ENCODE measurements around the gene FRMD8.

Gene FRMD8

DNA sequence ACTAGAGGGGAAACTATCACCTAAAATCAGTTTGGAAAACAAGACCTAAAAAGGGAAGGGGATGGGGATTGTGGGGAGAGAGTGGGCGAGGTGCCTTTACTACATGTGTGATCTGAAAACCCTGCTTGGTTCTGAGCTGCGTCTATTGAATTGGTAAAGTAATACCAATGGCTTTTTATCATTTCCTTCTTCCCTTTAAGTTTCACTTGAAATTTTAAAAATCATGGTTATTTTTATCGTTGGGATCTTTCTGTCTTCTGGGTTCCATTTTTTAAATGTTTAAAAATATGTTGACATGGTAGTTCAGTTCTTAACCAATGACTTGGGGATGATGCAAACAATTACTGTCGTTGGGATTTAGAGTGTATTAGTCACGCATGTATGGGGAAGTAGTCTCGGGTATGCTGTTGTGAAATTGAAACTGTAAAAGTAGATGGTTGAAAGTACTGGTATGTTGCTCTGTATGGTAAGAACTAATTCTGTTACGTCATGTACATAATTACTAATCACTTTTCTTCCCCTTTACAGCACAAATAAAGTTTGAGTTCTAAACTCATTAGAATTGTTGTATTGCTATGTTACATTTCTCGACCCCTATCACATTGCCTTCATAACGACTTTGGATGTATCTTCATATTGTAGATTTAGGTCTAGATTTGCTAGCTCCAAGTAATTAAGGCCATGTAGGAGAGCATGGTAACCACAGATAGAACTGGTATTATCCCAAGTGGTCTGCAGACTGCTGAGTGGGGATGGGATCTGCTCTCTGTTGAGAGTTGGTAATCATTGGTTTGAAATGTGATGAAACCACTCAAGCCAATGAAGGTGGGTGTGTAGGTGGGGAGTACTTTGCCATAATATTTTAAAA is 39.8 kb downstream of the FRMD8 start:
- peak; percentile 51 to 52 for ATAC-seq

DNA sequence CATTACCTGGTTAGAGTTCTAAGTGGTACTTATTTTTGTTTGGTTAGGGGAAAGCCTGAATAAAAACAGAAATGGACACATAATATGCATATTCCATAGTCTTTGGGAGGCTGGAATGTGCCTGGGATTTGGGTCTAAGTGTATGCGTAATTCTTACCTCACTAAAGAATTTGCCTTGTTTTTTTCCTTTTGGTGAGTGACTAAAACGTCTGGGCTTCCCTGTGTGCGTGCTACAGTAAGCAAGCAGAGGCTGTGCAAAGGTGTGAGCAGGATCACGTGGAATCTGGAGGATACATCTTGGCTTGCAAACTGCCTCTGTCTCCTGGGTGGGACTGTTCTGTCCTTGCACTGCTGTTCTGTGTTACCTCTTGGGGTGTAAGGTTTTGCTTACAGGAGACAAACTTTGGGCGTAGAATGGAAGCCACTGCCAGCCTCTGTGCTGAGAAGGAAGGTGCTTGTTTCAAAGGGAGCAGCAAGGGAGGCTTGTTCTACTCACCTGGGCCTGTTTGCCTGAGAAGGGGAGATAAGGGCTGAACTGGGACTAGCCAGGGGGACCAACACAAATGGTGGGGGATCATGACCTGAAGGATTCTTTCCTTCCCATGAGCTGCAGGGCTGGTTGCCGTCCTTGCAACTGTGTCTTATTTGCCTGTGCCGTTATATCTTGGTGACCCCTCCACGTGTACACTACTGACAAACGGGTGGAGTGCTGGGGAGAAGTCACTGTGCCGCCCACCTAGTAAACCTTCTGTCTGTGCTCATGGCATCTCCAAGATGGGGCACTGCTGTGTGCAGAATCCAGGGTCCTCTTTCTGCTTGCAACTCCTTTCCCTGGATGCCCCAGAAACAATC is 40.6 kb downstream of the FRMD8 start:
- no peak for ATAC-seq

DNA sequence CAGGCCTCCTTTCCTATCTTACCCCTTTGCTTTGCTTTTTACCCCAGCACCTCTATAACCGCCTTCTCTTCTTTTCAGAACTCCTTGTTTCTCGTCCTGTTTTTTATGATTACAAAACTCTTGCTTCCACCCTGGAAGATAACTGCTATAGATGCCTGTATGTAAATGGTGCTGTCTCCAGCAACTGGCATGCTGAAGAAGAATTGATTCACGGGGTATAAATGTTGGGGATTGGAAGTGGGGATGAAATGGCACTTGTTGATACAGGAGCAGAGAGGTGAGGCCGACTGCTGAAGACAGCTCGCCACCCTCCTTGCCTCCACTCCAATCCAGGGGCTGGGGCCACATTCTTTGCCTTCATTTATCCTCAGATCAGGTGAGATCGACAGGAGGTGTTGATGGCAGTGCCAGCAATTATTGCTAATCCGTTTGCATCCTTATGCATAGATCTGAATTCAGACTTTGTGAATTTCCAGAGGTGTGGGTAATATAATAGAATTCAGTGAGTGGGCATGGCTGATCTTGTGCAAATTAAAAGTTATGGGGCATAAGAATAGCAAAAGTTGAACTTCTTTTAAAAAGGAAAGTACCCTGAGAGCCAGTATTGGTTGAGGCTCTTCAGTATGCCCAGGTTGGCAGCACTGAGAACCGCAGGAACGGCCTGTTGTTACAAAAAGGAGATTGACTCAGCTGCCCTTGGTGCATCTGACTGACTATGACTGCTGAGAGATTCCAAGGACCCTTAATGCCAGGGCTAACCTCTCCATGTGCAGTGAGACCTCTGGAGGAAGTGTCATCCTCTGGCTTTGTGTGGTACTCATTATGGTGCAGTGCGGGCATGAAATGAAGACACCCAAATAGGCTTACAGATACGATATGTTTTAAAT is 41.5 kb downstream of the FRMD8 start:
- peak in 1 of 2 donors; percentile 3 for ATAC-seq

DNA sequence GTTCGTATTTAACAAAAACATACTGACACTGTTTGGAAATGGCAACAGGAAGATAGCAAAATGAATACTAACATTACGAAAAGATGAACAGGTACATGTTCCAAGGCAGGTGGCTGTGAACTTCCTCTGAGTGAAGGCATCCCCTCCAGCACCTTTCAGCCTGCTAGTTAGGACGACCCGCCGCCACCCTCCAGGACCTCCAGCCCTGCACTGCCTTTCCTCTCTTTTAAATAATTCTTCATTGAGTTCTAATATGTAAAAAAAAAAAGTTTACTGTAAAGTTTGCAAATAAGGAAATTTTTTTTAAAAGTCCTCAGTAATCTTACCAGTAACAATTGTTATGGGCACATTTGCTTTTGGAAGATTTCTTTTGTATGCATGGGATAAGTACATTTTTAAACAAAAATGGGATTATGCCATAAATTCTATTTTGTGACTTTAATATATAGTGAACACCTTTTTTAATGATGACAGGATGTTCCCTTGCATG is 42.2 kb downstream of the FRMD8 start:
- no peak for ATAC-seq

DNA sequence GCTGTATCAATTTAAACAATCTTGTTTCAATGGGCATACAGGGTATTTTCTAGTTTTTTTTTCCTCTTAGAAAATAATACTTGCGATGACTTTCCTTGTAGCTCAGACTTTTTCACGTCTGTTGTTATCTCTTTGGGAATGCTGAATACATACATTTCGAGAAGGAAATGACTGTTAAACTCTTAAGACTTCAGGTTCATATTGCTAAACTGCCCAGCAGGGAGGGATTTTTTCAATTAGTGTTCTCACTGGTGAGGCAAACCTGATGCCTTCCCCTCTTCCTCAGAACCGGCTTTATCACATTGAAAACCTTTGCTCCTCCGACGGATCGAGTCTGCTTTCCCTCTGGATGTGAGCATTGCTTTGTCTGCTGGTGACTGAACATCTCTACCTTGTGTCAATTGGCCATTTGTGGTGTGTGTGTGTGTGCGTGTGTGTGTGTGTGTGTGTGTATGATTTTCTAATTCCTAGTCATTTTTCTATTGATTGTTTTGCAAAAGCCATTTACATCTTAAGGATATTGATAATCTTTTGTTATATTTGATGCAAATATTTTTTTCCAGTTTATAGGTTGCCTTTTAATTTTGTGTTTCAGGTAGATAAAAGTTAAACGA is 42.7 kb downstream of the FRMD8 start:
- no peak for ATAC-seq

DNA sequence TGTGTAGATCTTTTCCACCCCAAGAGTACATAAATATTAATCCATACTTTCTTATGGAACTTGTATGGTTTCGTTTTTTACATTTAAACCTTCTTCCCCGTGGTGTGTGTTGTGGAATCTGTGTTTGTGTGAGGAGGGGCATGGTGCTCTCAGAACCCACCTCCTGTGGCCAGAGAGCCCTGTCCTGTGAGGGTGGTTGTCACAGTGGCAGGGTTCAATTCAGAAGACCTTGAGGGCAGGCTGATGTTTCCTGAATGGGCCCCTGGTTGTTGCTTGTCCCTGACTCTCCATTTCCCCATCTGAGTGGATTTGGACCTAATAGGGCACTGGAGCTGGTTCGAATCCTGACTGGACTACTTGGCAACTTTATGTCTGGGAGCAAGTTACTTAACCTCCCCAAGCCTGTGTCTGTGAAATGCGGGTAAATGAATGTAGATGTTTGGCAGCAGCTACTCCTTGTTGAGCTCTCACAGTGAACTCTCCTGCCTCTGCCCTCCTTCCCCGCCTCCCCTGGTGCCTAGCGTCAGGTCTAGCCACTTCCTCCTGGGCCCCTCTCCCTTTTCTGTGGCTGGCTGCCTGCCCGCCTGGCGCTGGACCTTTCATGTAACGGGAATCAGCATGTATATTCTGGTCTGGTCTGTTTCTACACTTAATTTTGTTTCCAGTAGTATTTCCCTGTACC is 43.4 kb downstream of the FRMD8 start:
- no peak for ATAC-seq

DNA sequence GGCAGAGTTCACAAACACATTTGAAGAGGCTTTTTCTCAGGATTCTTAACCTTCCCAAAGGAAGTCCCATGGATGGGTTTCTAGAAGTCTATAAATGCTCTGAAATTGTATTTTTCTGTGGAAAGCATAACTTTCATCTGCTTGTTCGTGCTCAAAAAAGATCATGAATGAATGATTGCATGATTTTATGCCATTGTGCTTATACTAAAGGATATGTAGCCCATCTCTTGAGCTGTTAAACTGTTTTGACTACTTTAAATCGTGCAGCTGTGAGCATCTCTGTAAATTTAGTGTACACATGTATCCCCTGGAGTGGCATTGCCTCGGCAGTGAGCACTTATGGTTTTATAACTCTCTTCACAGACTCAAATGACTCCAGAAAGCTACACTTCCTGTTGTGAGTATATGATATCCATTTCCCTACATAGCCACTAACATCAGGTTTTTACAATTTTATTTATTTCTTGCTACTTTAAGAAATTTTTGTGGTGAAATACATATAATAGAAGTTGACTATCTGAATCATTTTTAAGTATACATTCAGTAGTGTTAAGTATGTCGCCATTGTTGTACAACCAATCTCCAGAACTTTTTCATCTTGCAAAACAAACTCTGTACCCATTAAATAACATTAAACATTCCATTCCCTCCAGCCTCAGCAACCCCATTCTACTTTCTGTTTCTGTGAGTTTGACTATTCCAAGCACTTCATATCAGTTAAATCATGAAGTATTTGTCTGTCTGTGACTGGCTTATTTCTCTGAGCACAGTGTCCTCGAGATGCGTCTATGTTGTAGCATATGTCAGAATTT is 44.2 kb downstream of the FRMD8 start:
- no peak for ATAC-seq

DNA sequence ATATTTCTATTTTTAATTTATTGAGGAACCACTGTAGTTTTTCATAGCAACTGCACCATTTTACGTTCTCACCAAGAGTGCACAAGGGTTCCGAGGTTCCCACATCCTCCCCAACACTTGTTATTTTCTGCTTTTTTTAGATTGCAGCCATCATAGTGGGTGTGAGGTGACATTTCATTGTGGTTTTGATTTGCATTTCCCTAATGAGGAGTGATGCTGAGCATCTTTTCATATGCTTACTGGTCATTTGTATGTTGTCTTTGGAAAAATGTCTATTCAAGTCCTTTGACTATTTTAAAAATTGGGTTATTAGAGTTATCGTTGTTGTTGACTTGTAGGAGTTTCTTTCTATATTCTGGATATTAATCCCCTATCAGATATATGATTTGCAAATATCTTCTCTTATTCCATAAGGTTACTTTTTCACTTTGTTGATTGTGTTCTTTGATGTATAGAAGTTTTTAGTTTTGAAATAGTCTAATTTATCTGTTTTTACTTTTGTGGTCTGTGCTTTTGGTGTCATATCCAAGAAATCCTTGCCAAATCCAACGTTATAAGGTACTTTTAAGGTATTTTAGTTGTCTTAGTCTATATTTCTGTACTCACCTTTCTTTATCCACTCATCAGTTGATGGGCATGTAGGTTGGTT is 45.1 kb downstream of the FRMD8 start:
- peak; percentile 22 for ATAC-seq

DNA sequence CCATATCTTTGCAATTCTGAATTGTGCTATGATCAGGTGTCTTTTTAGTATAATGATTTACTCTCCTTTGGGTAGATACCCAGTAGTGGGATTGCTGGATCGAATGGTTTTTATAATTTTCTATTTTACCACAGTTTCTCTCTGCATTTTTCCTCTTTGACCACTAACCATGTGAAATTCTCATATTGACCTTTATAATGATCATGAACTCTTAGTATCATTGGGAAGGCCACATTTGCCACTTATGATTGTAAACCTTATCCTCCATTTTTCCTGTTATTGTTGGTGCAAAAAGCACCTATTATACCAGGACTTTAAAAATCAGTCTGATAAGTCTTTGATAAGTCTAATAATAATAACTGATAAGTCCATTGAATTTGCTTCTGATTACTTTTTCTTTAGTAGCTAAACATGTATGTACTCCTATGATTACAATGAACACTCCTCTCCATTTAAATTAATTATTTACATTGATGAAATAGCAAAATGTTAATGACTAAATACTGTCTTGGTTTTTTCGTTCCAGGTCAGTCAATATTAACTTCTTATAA is 45.7 kb downstream of the FRMD8 start:
- no peak for ATAC-seq

DNA sequence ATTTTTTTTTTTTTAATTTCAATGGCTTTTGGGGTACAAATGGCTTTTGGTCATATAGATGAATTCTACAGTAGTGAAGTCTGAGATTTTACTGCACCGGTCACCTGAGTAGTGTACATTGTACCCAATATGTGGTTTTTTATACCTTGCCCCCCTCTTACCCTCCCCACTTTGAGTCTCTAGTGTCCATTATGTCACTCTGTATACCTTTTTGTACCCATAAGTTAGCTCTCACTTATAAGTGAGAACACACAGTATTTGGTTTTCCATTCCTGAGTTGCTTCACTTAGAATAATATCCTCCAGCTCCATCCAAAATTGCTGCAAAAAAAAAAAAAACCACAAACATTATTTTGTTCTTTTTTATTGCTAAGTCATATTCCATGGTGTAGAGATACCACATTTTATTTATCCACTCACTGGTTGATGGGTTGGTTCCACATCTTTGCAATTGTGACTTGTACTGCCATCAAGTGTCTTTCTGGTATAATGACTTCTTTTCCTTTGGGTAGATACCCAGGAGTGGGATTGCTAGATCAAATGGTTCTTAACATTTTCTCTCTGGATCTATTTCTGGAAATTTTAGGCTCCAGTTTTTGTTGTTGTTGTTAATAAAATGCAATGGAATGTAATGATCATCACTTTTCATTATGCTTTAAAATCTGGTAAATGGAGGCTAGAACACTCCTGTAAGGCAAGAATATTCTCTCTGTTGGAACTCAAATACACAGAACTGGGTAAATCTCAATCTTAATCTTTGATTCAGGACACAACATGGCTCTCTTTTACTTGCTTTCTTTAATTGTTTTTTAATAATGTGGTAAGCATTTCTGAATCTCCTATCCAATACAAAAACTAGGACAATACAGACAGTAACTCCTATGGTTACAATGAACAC is 46.5 kb downstream of the FRMD8 start:
- ATAC-seq, result peak in 1 of 2 donors; percentile 30

DNA sequence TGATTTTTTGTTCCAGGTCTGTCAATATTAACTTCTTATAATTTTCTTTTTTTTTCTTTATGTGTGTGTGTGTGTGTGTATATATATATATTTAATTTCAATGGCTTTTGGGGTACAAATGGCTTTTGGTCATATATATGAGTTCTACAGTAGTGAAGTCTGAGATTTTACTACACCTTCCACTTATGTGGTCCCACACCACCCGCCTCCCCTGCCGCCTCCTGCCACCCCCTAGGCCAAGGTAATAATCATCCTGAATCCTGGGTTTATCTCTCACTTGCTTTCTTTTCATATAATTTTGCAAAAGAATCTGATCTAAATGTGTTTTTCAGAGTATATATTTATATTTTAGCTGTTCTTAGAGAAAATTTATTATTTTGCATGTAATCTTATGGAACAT is 47.2 kb downstream of the FRMD8 start:
- ATAC-seq, result no peak

DNA sequence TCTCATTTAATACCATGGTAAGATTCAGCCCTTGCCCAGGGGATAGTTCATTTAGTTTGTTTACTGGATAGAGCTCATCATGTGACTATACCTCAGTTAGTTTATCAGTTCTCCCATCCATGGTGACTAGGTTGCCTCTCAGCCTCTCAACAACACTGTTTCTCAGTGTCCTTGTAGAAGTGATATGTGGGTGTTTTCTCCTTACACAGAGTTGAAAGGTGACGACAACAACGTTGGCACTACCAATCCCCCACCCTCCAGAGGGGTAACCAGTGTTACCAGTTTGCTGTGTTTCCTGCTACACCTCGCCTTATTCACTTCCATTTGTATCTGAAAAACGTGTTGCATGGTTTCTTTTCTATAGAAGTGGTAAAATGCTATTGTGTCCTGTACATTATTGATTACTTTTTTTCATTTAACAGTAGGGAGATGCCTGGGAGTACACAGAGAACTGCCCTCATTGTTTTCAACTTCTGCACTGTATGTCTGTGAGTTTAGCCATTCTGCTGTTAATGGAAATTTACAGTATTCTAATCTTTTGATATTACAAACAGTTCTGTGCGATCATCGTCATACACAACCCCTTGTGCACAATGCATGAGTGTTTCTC is 47.7 kb downstream of the FRMD8 start:
- ATAC-seq, result no peak

DNA sequence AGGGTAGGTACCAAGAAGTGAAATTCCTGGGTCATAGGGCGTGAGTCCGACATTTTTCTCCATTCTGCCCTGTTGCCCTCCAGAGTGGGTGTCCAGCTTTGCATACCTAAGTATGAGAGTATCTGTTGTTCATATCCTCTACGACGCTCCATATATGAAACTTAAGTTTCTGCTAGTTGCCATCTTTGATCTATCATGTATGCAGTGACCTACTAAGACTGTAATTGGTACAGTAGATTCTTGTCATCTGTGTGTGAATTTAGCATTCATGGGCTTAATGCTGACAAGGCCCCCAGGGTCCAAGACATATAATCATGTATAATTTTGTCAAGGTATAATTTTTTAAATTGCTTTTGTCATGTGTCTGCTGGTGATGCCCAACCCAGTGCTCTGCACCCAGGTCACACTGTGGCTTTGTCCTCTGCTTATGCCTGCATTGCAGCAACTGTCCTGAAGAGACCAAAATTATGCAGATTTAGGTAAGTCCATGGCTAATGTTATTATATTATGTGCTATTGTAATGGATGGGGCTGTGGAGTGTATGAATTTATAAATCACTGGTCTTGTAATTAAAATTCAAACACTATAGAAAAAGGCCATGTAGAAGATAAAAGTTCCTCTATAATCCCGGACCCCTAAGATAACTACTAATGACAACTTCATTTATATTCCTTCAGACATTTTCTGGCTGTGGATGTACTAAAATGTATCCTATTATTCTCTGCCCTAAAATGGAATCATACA is 48.4 kb downstream of the FRMD8 start:
- ATAC-seq, result no peak

DNA sequence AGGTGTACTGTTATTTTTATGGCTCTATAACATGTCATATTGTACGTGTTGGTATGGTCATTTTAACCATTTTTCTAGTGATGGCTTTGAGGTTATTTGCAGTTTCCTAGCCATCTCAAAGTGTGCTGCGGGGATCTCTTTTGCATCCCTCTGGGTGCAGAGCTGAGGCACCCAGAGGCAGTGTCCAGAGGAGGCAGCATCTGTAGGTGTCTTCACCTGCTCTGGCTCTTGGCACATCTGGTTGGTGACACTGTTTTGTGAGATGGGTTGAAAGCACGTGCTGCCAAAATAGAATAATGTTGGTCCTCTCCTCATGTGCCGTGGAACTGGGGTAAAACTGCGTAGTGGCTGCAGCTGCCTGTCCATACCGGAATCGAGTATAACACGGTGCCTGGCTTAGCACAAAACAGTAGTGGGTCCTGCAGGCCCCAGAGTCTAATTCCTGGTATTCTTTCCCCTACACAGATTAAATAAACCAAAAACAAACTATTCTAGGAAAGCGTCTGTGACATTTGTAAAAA is 49.0 kb downstream of the FRMD8 start:
- ATAC-seq, result no peak

DNA sequence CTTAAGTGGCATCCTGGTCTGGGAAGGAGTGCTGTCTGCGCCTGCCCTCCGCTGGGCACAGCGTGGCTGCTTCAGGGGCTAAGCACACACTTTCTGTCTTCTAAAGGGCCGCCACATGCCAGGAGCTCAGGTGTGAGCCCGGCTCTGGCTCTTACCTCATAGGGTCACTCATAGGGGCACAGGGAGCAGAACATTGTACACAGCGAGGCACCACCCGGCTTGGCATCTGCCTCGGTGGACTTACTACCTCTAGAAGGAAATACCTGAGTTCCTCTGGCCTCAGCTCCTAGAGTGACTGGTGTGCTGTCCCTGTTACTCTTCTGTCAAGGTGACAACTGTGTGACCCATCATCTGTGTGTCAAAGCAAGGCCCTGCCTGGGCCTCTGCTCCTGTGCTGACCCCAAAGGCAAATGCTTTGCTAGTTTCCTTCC is 49.6 kb downstream of the FRMD8 start:
- no peak for ATAC-seq

DNA sequence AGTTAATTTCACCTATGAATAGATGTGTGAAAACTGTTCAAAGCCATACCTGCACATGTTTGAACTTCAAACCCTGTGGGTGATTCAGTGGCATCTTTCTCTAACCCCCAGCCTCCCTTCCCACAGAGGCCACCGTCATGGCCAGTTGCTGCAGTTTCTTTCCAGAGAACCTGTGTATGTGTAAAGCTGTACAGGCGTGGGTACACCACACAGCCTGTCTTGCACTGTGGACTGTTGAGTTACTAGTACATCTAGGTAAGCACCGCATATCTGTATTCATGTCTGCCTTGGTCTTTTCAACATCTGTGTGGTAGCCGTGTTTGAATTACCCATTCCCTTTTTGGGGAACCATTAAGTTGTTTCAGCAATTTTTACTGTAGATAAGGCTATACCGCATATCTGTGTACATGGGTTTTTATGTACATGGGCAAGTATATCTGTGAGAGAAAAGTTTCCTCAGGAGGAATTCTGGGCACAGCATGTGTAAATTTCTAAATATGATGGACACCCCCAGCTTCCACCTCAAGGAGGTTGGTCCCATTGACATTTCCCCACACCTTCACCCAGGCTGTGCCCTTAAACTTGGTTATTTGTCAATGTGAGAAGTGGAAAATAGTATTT is 50.1 kb downstream of the FRMD8 start:
- no peak for ATAC-seq
